Neuronal stem cell (in vitro differentiated cells): ENCODE results near the gene NEIL1.

ENCODE experiments used
- DNase-seq: peaks from one replicate; pipeline ENCODE4 v3.0.0-alpha.2; 2013; ENCODE audit warnings: low spot score
- H2AFZ ChIP-seq: one replicate; pipeline ENCODE4 v1.6.1; 2013; ENCODE audit warnings: mild to moderate bottlenecking, low read length, inconsistent platforms
- H2AK5ac ChIP-seq: 2 replicates; pipeline ENCODE4 v1.6.1; 2013; ENCODE audit warnings: low read depth, mild to moderate bottlenecking, inconsistent platforms, low read length, moderate library complexity, mixed read lengths
- H2BK120ac ChIP-seq: 2 replicates; pipeline ENCODE4 v1.6.1; 2013; ENCODE audit warnings: low read depth, mild to moderate bottlenecking, inconsistent platforms, low read length, moderate library complexity, mixed read lengths
- H2BK12ac ChIP-seq: one replicate; pipeline ENCODE4 v1.6.1; 2013; ENCODE audit warnings: low read length, inconsistent platforms
- H2BK15ac ChIP-seq: 2 replicates; pipeline ENCODE4 v1.6.1; 2013; ENCODE audit warnings: mild to moderate bottlenecking, low read length, inconsistent platforms, mixed read lengths
- H2BK5ac ChIP-seq: one replicate; pipeline ENCODE4 v1.6.1; 2013; ENCODE audit warnings: inconsistent platforms, mild to moderate bottlenecking, low read length, moderate library complexity
- H3K14ac ChIP-seq: one replicate; pipeline ENCODE4 v1.6.1; 2013; ENCODE audit warnings: low read length, inconsistent platforms
- H3K18ac ChIP-seq: 2 replicates; pipeline ENCODE4 v1.6.1; 2013; ENCODE audit warnings: low read length, inconsistent platforms
- H3K23ac ChIP-seq: 2 replicates; pipeline ENCODE4 v1.6.1; 2013; ENCODE audit warnings: low read depth, mild to moderate bottlenecking, mixed read lengths, low read length, inconsistent platforms; ENCODE audit not compliant: poor library complexity
- H3K27ac ChIP-seq: replicated peaks from 3 replicates; pipeline ENCODE4 v1.5.1; 2013; ENCODE audit warnings: low read length, inconsistent platforms
- H3K27me3 ChIP-seq, 3 experiments: 2 replicates each; pipeline ENCODE4 v1.6.1; 2013; ENCODE audit warnings: low read length in 3 of 3, mild to moderate bottlenecking in 2 of 3, inconsistent platforms in 1 of 3, low read depth in 1 of 3, mixed read lengths in 1 of 3, moderate library complexity in 1 of 3; ENCODE audit not compliant: control insufficient read depth in 3 of 3, insufficient read depth in 3 of 3
- H3K36me3 ChIP-seq, 2 donors: replicated peaks in 1 of 2; 2 replicates each; pipeline ENCODE4 v1.6.1; 2013; ENCODE audit warnings: low read length in 2 of 2; ENCODE audit not compliant: control insufficient read depth in 2 of 2, insufficient read depth in 2 of 2
- H3K4ac ChIP-seq: 2 replicates; pipeline ENCODE4 v1.6.1; 2013; ENCODE audit warnings: inconsistent platforms, mild to moderate bottlenecking, low read length, moderate library complexity
- H3K4me1 ChIP-seq, 2 donors: 1 replicate in 1 of 2; 2 replicates in 1 of 2; pipeline ENCODE4 v1.6.1; 2013; ENCODE audit warnings: low read length in 2 of 2, low read depth in 1 of 2; ENCODE audit not compliant: control insufficient read depth in 2 of 2, insufficient read depth in 1 of 2
- H3K4me2 ChIP-seq: one replicate; pipeline ENCODE4 v1.6.1; 2013; ENCODE audit warnings: mild to moderate bottlenecking, low read length, inconsistent platforms; ENCODE audit not compliant: insufficient read depth, poor library complexity, severe bottlenecking
- H3K4me3 ChIP-seq, 2 donors: 2 replicates each; pipeline ENCODE4 v1.5.1; 2013; ENCODE audit warnings: low read length in 2 of 2, mild to moderate bottlenecking in 2 of 2, inconsistent platforms in 1 of 2, moderate library complexity in 1 of 2
- H3K79me1 ChIP-seq: one replicate; pipeline ENCODE4 v1.6.1; 2013; ENCODE audit warnings: low read depth, mild to moderate bottlenecking, inconsistent platforms, low read length, moderate library complexity
- H3K9ac ChIP-seq: one replicate; pipeline ENCODE4 v1.6.1; 2013; ENCODE audit warnings: mild to moderate bottlenecking, low read depth, low read length, inconsistent platforms; ENCODE audit not compliant: poor library complexity
- H3K9me3 ChIP-seq, 2 donors: replicated peaks in 1 of 2; 2 replicates each; pipeline versions ENCODE3 to v1.6.1; 2013; ENCODE audit warnings: low read length in 2 of 2, mild to moderate bottlenecking in 2 of 2, inconsistent platforms in 1 of 2, low read depth in 1 of 2, mixed read lengths in 1 of 2, moderate library complexity in 1 of 2; ENCODE audit not compliant: control insufficient read depth in 2 of 2, insufficient read depth in 1 of 2
- H4K8ac ChIP-seq: one replicate; pipeline ENCODE4 v1.6.1; 2013; ENCODE audit warnings: low read depth, mild to moderate bottlenecking, inconsistent platforms, low read length, moderate library complexity
- H4K91ac ChIP-seq: one replicate; pipeline ENCODE4 v1.6.1; 2013; ENCODE audit warnings: low read length, low read depth, mild to moderate bottlenecking, inconsistent platforms; ENCODE audit not compliant: poor library complexity
- WGBS, 2 donors: extraction: QIAGEN DNeasy Blood & Tissue Kit; methylation state at CpG; one replicate each; pipeline ENCODE4 v1.1.7; 2013; ENCODE audit warnings: missing lambda C conversion rate in 2 of 2, mixed read lengths in 1 of 2; ENCODE audit not compliant: insufficient read length in 2 of 2, insufficient replicate concordance in 1 of 2; ENCODE audit errors: extremely low coverage in 2 of 2; 5-methylcytosine and 5-hydroxymethylcytosine counted together

The NEIL1 gene

DNA sequence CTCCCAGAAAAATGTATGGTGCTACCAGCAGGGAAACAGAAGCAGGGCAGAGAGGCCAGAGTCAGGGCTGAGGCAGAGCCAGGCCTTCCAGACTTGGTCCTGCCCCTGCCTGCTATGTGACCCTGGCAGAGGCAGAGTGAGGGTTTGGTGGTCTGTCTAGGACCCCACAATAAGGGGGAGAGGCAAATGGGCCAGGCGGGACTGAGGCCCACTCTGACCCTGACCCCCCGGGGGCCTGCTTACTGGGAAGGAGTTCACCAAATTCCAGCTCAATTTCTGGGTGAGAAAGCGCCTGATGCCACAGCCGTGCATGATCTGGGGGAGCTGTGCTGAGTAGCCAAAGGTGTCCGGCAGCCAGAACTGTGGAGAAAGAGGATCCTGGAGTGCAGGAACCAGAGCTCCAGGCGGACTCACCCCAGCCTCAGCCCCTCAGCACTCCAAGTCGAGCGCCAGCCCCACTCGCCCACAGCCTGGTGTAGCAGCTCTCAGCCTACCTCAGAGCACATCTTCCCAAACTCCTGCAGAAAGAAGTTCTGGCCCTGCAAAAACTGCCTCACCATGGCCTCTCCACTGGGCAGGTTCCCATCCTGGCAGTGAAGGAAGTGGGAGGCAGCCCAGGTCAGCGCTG is 14.6 kb downstream of the NEIL1 start:
- Histone ChIP-seq H4K91ac (no peak overlapping the region), H3K9ac (no peak overlapping the region), H2BK5ac (no peak overlapping the region), H2BK12ac (no peak overlapping the region), H3K36me3 (peaks cover 36 to 89% of the 10 kb centered on the region in 2 donors), H4K8ac (no peak overlapping the region), H3K4me1 (no peaks in the 10 kb centered on the region), H3K18ac (no peak overlapping the region), H3K23ac (no peak overlapping the region), H3K14ac (no peak overlapping the region), H3K27ac (no peak overlapping the region), H3K4me2 (no peak overlapping the region), H3K9me3 (peaks cover 0 to 2% of the 10 kb centered on the region in 2 donors), H3K27me3 (no peaks in the 10 kb centered on the region), H2AK5ac (no peak overlapping the region), H2AFZ (no peak overlapping the region), H3K4ac (no peak overlapping the region), H2BK120ac (no peak overlapping the region), H2BK15ac (no peak overlapping the region), H3K4me3 (no peak overlapping the region), H3K79me1 (no peaks in the 10 kb centered on the region)
- DNase-seq = no peak
- no CpG with 5 or more reads among the region's 10 CpGs for WGBS, 2 donors

DNA sequence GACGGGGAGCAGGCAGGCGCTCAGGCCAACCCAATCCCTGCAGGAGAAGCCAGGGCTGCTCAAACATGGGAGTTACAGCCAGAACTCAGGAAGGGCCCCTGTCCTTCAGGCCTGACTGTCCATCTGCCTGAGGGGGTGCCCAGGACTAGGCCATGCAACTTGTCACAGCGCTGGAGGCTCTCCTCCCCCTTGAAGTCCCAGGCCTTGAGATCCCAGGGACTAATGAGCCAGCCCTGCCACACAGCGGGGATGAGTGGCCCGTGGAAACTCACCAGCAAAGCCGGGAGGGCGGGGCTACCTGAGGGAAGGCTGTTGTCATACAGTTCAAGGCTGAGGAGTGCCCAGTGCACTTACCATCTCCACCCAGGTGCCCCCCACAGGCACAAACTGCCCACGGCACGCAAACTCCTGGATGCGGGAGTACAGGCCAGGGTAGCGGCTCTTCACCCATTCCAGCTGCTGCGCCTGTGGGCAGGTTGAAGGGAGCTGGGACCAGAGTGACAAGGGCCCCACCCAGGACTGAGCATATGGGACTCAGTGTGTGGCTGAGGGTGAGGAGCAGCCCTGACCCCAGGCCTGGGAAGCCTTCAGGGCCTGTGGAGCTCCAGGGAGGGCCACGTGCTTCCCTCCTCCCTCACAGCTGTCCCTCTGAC is 15.3 kb downstream of the NEIL1 start:
- Histone ChIP-seq H3K4me1 (no peaks in the 10 kb centered on the region), H2BK15ac (no peak overlapping the region), H3K4me3 (no peak overlapping the region), H3K9me3 (peaks cover 0 to 2% of the 10 kb centered on the region in 2 donors), H3K79me1 (no peaks in the 10 kb centered on the region), H2BK120ac (no peak overlapping the region), H2BK5ac (no peak overlapping the region), H2BK12ac (no peak overlapping the region), H4K8ac (no peak overlapping the region), H3K4ac (no peak overlapping the region), H3K23ac (no peak overlapping the region), H3K36me3 (peaks cover 34 to 89% of the 10 kb centered on the region in 2 donors), H2AK5ac (no peak overlapping the region), H3K27ac (no peak overlapping the region), H3K14ac (no peak overlapping the region), H3K18ac (no peak overlapping the region), H3K9ac (no peak overlapping the region), H3K27me3 (no peaks in the 10 kb centered on the region), H2AFZ (no peak overlapping the region), H3K4me2 (no peak overlapping the region), H4K91ac (no peak overlapping the region)
- no peak for DNase-seq
- no CpG with 5 or more reads among the region's 13 CpGs for WGBS, 2 donors

DNA sequence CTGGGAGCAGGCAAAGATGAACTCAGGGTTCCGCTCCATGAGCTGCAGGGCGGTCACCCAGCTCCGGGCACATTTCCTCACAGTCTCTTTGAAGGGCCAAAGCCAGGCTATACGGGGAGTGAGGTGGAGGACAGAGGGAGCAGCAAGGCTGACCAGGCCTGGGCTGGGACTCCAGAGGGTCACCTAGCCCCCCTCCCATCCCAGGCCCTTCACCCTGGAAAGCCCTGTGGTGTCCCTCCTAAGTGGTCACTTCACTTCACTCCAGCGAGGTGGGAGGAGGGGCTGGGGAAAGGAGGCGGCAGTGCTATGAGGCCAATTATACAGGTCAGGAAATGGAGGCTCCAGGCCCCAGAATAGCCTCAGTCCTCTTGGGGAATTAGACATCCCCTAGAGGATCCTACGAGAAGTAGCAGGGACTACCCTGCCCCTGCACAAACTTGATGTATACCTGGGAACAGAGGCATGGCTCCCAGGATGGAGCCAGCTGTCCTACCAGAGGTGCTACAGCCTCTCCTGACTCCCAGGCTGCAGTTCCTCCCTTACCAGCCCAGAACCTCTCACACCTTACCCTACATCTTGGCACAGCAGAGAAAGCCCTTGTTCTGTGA is 15.9 kb downstream of the NEIL1 start:
- no peak overlapping the region for H3K4me2 ChIP-seq
- H3K36me3 ChIP-seq = peaks cover 34 to 96% of the 10 kb centered on the region in 2 donors
- no peak overlapping the region for H3K4me3 ChIP-seq
- H2AK5ac ChIP-seq = no peak overlapping the region
- no peak overlapping the region for H3K23ac ChIP-seq
- no peak overlapping the region for H2BK15ac ChIP-seq
- no peak overlapping the region for H3K18ac ChIP-seq
- no peak overlapping the region for H3K4ac ChIP-seq
- H4K91ac ChIP-seq = no peak overlapping the region
- no peak overlapping the region for H2AFZ ChIP-seq
- H3K79me1 ChIP-seq = no peaks in the 10 kb centered on the region
- H3K14ac ChIP-seq = no peak overlapping the region
- WGBS, 2 donors = no CpG with 5 or more reads among the region's 7 CpGs
- no peak overlapping the region for H2BK5ac ChIP-seq
- DNase-seq = no peak
- peaks cover 0 to 4% of the 10 kb centered on the region in 2 donors for H3K4me1 ChIP-seq
- no peak overlapping the region for H3K27ac ChIP-seq
- no peak overlapping the region for H2BK120ac ChIP-seq
- H3K27me3 ChIP-seq = no peaks in the 10 kb centered on the region
- peaks cover 0 to 2% of the 10 kb centered on the region in 2 donors for H3K9me3 ChIP-seq
- H2BK12ac ChIP-seq = no peak overlapping the region
- no peak overlapping the region for H4K8ac ChIP-seq
- no peak overlapping the region for H3K9ac ChIP-seq

DNA sequence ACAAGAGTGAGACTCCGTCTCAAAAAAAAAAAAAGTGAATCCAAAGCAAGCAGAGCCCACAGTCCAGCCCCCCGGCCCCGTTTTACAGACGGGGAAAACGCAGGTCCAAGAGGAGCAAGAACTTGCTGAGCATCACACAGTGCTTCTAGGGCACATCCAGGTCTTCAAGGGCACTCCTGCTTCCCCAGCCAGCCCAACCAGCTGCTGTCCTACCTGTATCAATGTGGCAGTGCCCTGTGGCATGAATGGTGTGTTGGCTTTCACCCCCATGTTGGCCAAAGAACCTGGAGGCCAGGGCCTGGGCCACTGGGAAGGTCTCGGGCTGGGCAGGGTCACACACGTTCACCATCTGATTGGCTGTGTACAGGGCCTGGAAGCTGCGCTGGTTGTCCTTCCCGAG is 16.9 kb downstream of the NEIL1 start:
- Histone ChIP-seq H3K14ac (no peak overlapping the region), H3K9ac (no peak overlapping the region), H2BK12ac (no peak overlapping the region), H2BK15ac (no peak overlapping the region), H2AK5ac (no peak overlapping the region), H3K4ac (no peak overlapping the region), H2BK120ac (no peak overlapping the region), H3K4me2 (no peak overlapping the region), H4K91ac (no peak overlapping the region), H3K36me3 (peaks cover 26 to 85% of the 10 kb centered on the region in 2 donors), H3K18ac (no peak overlapping the region), H3K4me3 (no peak overlapping the region), H3K23ac (no peak overlapping the region), H3K27me3 (no peaks in the 10 kb centered on the region), H2AFZ (no peak overlapping the region), H2BK5ac (no peak overlapping the region), H3K9me3 (peaks cover 0 to 2% of the 10 kb centered on the region in 2 donors), H3K79me1 (no peaks in the 10 kb centered on the region), H3K4me1 (peaks cover 0 to 5% of the 10 kb centered on the region in 2 donors), H4K8ac (no peak overlapping the region), H3K27ac (no peak overlapping the region)
- DNase-seq = no peak
- WGBS, 2 donors = no CpG with 5 or more reads among the region's 9 CpGs
